ENCODE results near the gene ST3GAL4. TPM values are rescaled to one million over a fixed set of nuclear protein-coding genes. Genes with fewer than 3 reads are reported as not detected.
"Not testable (repeated sequence)": the region's sequence is repeated elsewhere in the genome, so short reads cannot be mapped to it uniquely, and the experiment has no call there.

ST3GAL4 gene
- total RNA-seq, 1 donor from 2014 or later: 22.4 TPM

- no peaks in the 10 kb centered on the region for H3K27me3 Mint-ChIP-seq (ENCODE audit: low read depth)
Observed at GRCh38 chr11:126344141-126345080, 11.1 kb upstream of the ST3GAL4 start.

GRCh38 chr11:126345283-126345682 lies 10.2 kb upstream of the ST3GAL4 start:
- Mint-ChIP-seq H3K36me3 (ENCODE audit: low read depth) (peaks cover 18% of the 10 kb centered on the region), H3K4me3 (no peak overlapping the region), H3K9me3 (no peaks in the 10 kb centered on the region), H3K27me3 (ENCODE audit: low read depth) (no peaks in the 10 kb centered on the region), H3K27ac (ENCODE audit: unreplicated experiment) (no peak overlapping the region), H3K4me1 (peaks cover 27% of the 10 kb centered on the region)
- no peak for DNase-seq (ENCODE audit: low read depth, low spot score)
- TF ChIP-seq CTCF (conservative IDR thresholded peaks at IDR 0.05): no peak

More at GRCh38 chr11:126344141-126345080, 11.1 kb upstream of the ST3GAL4 start:
- Mint-ChIP-seq H3K9me3 (no peaks in the 10 kb centered on the region), H3K4me3 (no peak overlapping the region), H3K36me3 (ENCODE audit: low read depth) (peaks cover 18% of the 10 kb centered on the region), H3K27ac (ENCODE audit: unreplicated experiment) (no peak overlapping the region), H3K4me1 (peaks cover 35% of the 10 kb centered on the region)
- DNase-seq (ENCODE audit: low read depth, low spot score): no peak
- no peak for TF ChIP-seq CTCF (conservative IDR thresholded peaks at IDR 0.05)

GRCh38 chr11:126345759-126346585 lies 9.5 kb upstream of the ST3GAL4 start:
- no peaks in the 10 kb centered on the region for H3K27me3 Mint-ChIP-seq (ENCODE audit: low read depth)
- peaks cover 22% of the 10 kb centered on the region for H3K36me3 Mint-ChIP-seq (ENCODE audit: low read depth)
- no peak for DNase-seq (ENCODE audit: low read depth, low spot score)
- H3K27ac Mint-ChIP-seq (ENCODE audit: unreplicated experiment): peak overlapping the region; percentile 35
- TF ChIP-seq CTCF (conservative IDR thresholded peaks at IDR 0.05): no peak
- peaks cover 26% of the 10 kb centered on the region for H3K4me1 Mint-ChIP-seq
- peak overlapping the region; percentile 38 for H3K4me3 Mint-ChIP-seq
- no peaks in the 10 kb centered on the region for H3K9me3 Mint-ChIP-seq

GRCh38 chr11:126346586-126346940 lies 8.9 kb upstream of the ST3GAL4 start:
- no peaks in the 10 kb centered on the region for H3K27me3 Mint-ChIP-seq (ENCODE audit: low read depth)
- H3K36me3 Mint-ChIP-seq (ENCODE audit: low read depth): peaks cover 20% of the 10 kb centered on the region
- peaks cover 24% of the 10 kb centered on the region for H3K4me1 Mint-ChIP-seq
- no peak for DNase-seq (ENCODE audit: low read depth, low spot score)
- H3K27ac Mint-ChIP-seq (ENCODE audit: unreplicated experiment): no peak overlapping the region
- TF ChIP-seq CTCF (conservative IDR thresholded peaks at IDR 0.05): no peak
- H3K9me3 Mint-ChIP-seq: no peaks in the 10 kb centered on the region
- peak overlapping the region; percentile 38 for H3K4me3 Mint-ChIP-seq

- H3K4me1 Mint-ChIP-seq: peaks cover 20% of the 10 kb centered on the region
- not testable (repeated sequence) for H3K4me3 Mint-ChIP-seq; H3K27me3 Mint-ChIP-seq (ENCODE audit: low read depth); DNase-seq (ENCODE audit: low read depth, low spot score); H3K9me3 Mint-ChIP-seq; H3K27ac Mint-ChIP-seq (ENCODE audit: unreplicated experiment)
- peaks cover 17% of the 10 kb centered on the region for H3K36me3 Mint-ChIP-seq (ENCODE audit: low read depth)
Observed at GRCh38 chr11:126346946-126347345, 8.5 kb upstream of the ST3GAL4 start.
